T-helper 2 cell treated with Interferon-gamma antibody and Interleukin-4, amounts not matched to agents 100 ng/mL and 5 ng/mL, for 36 hours (primary cell): ENCODE data around the gene VPS54. TPM values are rescaled to one million over a fixed set of nuclear protein-coding genes. Genes with fewer than 3 reads are reported as not detected.
"Not testable (repeated sequence)": the region's sequence is repeated elsewhere in the genome, so short reads cannot be mapped to it uniquely, and the experiment has no call there.

Source experiments
- intact Hi-C: fragments of 100-400 bp; cut with micrococcal nuclease; formaldehyde crosslinking; loops from one replicate; pipeline ENCODE4 v1.15.1; 2023
- total RNA-seq: library from RNA; stranded (reverse); gene quantifications from 2 replicates; pipeline ENCODE4 v1.2.3, GENCODE V29; 2022

Gene VPS54
- total RNA-seq, 1 donor from 2014 or later, result 19.0 TPM

GRCh38 chr2:63932104-63932503, 87.1 kb downstream of the VPS54 start:
- intact Hi-C loops, result not testable (repeated sequence)

- intact Hi-C loops, result no loop called here
Observed at GRCh38 chr2:63926815-63927214, 92.4 kb downstream of the VPS54 start.

GRCh38 chr2:63914311-63914710, 104.9 kb downstream of the VPS54 start:
- intact Hi-C loops, result no loop called here

GRCh38 chr2:63903003-63903402, 116.2 kb downstream of the VPS54 start:
- intact Hi-C loops, result loop anchor here (1.0 kb wide), 1 partner anchor 209 kb away; no protein-coding TSS in a partner anchor

- intact Hi-C loops, result no loop called here
Observed at GRCh38 chr2:63902149-63902548, 117.1 kb downstream of the VPS54 start.

- intact Hi-C loops, result no loop called here
Observed at GRCh38 chr2:63899639-63900038, 119.6 kb downstream of the VPS54 start.

- intact Hi-C loops, result no loop called here
Observed at GRCh38 chr2:63898839-63899238, 120.4 kb downstream of the VPS54 start.

- intact Hi-C loops, result no loop called here
Observed at GRCh38 chr2:63894167-63894566, 125.1 kb downstream of the VPS54 start.

- intact Hi-C loops, result no loop called here
Observed at GRCh38 chr2:63893163-63893562, 126.1 kb downstream of the VPS54 start.

- intact Hi-C loops, result no loop called here
Observed at GRCh38 chr2:63891488-63892030, 127.7 kb downstream of the VPS54 start.

GRCh38 chr2:63890678-63891077, 128.6 kb downstream of the VPS54 start:
- intact Hi-C loops, result no loop called here

- intact Hi-C loops, result loop anchor here (1.0 kb wide), 1 partner anchor 196 kb away; no protein-coding TSS in a partner anchor
Observed at GRCh38 chr2:63888490-63889402, 130.5 kb downstream of the VPS54 start.

- intact Hi-C loops, result no loop called here
Observed at GRCh38 chr2:63888053-63888452, 131.2 kb downstream of the VPS54 start.

GRCh38 chr2:63886445-63886844, 132.8 kb downstream of the VPS54 start:
- intact Hi-C loops, result no loop called here

- intact Hi-C loops, result no loop called here
Observed at GRCh38 chr2:63882395-63883105, 136.7 kb downstream of the VPS54 start.

- intact Hi-C loops, result no loop called here
Observed at GRCh38 chr2:63881205-63881604, 138.0 kb downstream of the VPS54 start.

GRCh38 chr2:63880625-63881024, 138.6 kb downstream of the VPS54 start:
- intact Hi-C loops, result no loop called here

GRCh38 chr2:63879876-63880433, 139.3 kb downstream of the VPS54 start:
- intact Hi-C loops, result no loop called here

GRCh38 chr2:63878486-63878885, 140.7 kb downstream of the VPS54 start:
- intact Hi-C loops, result no loop called here

- intact Hi-C loops, result no loop called here
Observed at GRCh38 chr2:63876311-63876710, 142.9 kb downstream of the VPS54 start.

GRCh38 chr2:63875559-63876245, 143.5 kb downstream of the VPS54 start:
- intact Hi-C loops, result no loop called here
